GM21619 (cell line): ENCODE data around the gene PARVB.
"Not testable (repeated sequence)": the region's sequence is repeated elsewhere in the genome, so short reads cannot be mapped to it uniquely, and the experiment has no call there.

Experiments used
- ATAC-seq: cut with Tn5 transposase; IDR thresholded peaks from one replicate; pipeline ENCODE4 v1.9.1; 2021; ENCODE audit not compliant: unreplicated experiment

PARVB gene

GRCh38 chr22:43996170-43996980, 27.7 kb upstream of the PARVB start:
- ATAC-seq: no peak

- no peak for ATAC-seq
Observed at GRCh38 chr22:43996981-43997265, 27.2 kb upstream of the PARVB start.

- no peak for ATAC-seq
Observed at GRCh38 chr22:43998679-43999264, 25.3 kb upstream of the PARVB start.

GRCh38 chr22:43999378-43999777, 24.7 kb upstream of the PARVB start:
- no peak for ATAC-seq

GRCh38 chr22:44000123-44000522, 24.0 kb upstream of the PARVB start:
- ATAC-seq: no peak

GRCh38 chr22:44001521-44001920, 22.6 kb upstream of the PARVB start:
- no peak for ATAC-seq

- no peak for ATAC-seq
Observed at GRCh38 chr22:44002324-44002723, 21.8 kb upstream of the PARVB start.

GRCh38 chr22:44002997-44003396, 21.1 kb upstream of the PARVB start:
- ATAC-seq: no peak

GRCh38 chr22:44003405-44004103, 20.5 kb upstream of the PARVB start:
- no peak for ATAC-seq

- no peak for ATAC-seq
Observed at GRCh38 chr22:44004104-44004460, 20.0 kb upstream of the PARVB start.

GRCh38 chr22:44005524-44005923, 18.6 kb upstream of the PARVB start:
- no peak for ATAC-seq

GRCh38 chr22:44012162-44012561, 11.9 kb upstream of the PARVB start:
- ATAC-seq: no peak

GRCh38 chr22:44012591-44012990, 11.5 kb upstream of the PARVB start:
- no peak for ATAC-seq

- no peak for ATAC-seq
Observed at GRCh38 chr22:44014241-44014640, 9.9 kb upstream of the PARVB start.

- not testable (repeated sequence) for ATAC-seq
Observed at GRCh38 chr22:44016586-44016985, 7.5 kb upstream of the PARVB start.

GRCh38 chr22:44018594-44018993, 5.5 kb upstream of the PARVB start:
- no peak for ATAC-seq

GRCh38 chr22:44019416-44019815, 4.7 kb upstream of the PARVB start:
- ATAC-seq: no peak

GRCh38 chr22:44019846-44020245, 4.3 kb upstream of the PARVB start:
- no peak for ATAC-seq

GRCh38 chr22:44020981-44021380, 3.1 kb upstream of the PARVB start:
- no peak for ATAC-seq

GRCh38 chr22:44023404-44024287, 456 bp upstream of the PARVB start:
- ATAC-seq: no peak
